Tibial nerve (tissue), 4 donors: ENCODE data around the gene CHRDL2. TPM values are rescaled to one million over a fixed set of nuclear protein-coding genes. Genes with fewer than 3 reads are reported as not detected.

ENCODE experiments used
- DNase-seq, 2 donors: peaks; one replicate each; pipeline ENCODE4 v3.0.0-alpha.2; 2019; ENCODE audit warnings: low spot score in 2 of 2
- H3K27ac ChIP-seq, 4 donors: fragments of 200-600 bp; sonication (generic) in 3 of 4; one replicate each; pipeline ENCODE4 v1.5.1; 2017 to 2019; ENCODE audit warnings: mild to moderate bottlenecking in 1 of 4
- H3K27me3 ChIP-seq, 2 donors: fragments of 200-600 bp; sonication (generic) in 1 of 2; one replicate each; pipeline versions ENCODE4 v1.5.1 to v1.6.0; 2017 to 2019
- H3K36me3 ChIP-seq, 3 donors: fragments of 200-600 bp; sonication (generic); one replicate each; pipeline ENCODE4 v1.5.1; 2018 to 2019
- H3K4me1 ChIP-seq, 4 donors: fragments of 200-600 bp; sonication (generic) in 3 of 4; one replicate each; pipeline ENCODE4 v1.5.1; 2017 to 2019
- H3K4me3 ChIP-seq, 4 donors: fragments of 200-600 bp; sonication (generic) in 3 of 4; one replicate each; pipeline ENCODE4 v1.5.1; 2017 to 2019; ENCODE audit warnings: mild to moderate bottlenecking in 1 of 4, moderate library complexity in 1 of 4
- H3K9me3 ChIP-seq, 4 donors: fragments of 200-600 bp; sonication (generic) in 3 of 4; one replicate each; pipeline ENCODE4 v1.5.1; 2017 to 2019
- EP300 ChIP-seq, 2 donors: sonication (generic); formaldehyde crosslinking; IDR thresholded peaks; one replicate each; pipeline ENCODE4 v1.6.1; 2017; ENCODE audit warnings: antibody characterized with exemption in 2 of 2, mild to moderate bottlenecking in 1 of 2
- POLR2A ChIP-seq, 2 donors: fragments of 450-650 bp; IDR thresholded peaks; one replicate each; pipeline ENCODE4 v1.6.1; 2017; ENCODE audit warnings: antibody characterized with exemption in 2 of 2, mild to moderate bottlenecking in 2 of 2, moderate library complexity in 2 of 2
- WGBS, 2 donors: methylation state at CpG; one replicate each; pipeline ENCODE4 v1.1.5; 2018; 5-methylcytosine and 5-hydroxymethylcytosine counted together
- total RNA-seq, 4 donors: library from RNA; depleted of rRNA; stranded (reverse); fragments of >200 nt; gene quantifications; one replicate each; pipeline ENCODE4 v1.1.0, GENCODE V29; 2016
- TF ChIP-seq, protein P1 (sequence below), 5 experiments: fragments of 200-600 bp in 3 of 5; fragments of 450-650 bp in 2 of 5; sonication (generic) in 3 of 5; IDR thresholded peaks; one replicate each; pipeline ENCODE4 v1.5.1; 2016 to 2019; ENCODE audit warnings: antibody characterized with exemption in 5 of 5, mild to moderate bottlenecking in 3 of 5, moderate library complexity in 2 of 5

CHRDL2 gene
- total RNA-seq, 4 donors from 2014 or later = not detected

DNA sequence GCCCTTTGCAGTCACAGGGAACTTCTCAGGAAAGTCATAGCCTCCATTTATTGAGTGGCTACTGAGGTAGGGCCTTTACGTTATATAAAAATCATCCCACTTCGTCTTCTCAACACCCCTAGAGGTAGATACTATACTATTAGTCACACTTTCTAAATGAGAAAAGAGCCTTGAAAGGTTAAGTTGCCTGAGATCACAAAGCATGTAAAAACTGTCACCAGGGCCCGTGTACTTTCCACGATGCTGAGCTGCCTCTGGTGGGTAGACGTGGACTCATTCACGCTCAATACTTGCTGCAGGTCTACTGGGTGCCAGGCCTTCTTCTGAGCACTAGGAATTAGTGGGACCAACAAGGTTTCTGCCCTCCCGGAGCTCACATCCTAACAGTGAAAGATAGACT is 16.3 kb downstream of the CHRDL2 start:
- DNase-seq = no peak
- Histone ChIP-seq H3K4me1 (peaks cover 0 to 36% (median 15%) of the 10 kb centered on the region in 4 donors), H3K27ac (no peak overlapping the region), H3K27me3 (no peaks in the 10 kb centered on the region), H3K9me3 (no peaks in the 10 kb centered on the region), H3K36me3 (no peaks in the 10 kb centered on the region), H3K4me3 (no peak overlapping the region)
- TF ChIP-seq POLR2A (IDR thresholded peaks at IDR 0.05) (no peak), EP300 (IDR thresholded peaks at IDR 0.05) (no peak)
- TF ChIP-seq, protein P1, sequence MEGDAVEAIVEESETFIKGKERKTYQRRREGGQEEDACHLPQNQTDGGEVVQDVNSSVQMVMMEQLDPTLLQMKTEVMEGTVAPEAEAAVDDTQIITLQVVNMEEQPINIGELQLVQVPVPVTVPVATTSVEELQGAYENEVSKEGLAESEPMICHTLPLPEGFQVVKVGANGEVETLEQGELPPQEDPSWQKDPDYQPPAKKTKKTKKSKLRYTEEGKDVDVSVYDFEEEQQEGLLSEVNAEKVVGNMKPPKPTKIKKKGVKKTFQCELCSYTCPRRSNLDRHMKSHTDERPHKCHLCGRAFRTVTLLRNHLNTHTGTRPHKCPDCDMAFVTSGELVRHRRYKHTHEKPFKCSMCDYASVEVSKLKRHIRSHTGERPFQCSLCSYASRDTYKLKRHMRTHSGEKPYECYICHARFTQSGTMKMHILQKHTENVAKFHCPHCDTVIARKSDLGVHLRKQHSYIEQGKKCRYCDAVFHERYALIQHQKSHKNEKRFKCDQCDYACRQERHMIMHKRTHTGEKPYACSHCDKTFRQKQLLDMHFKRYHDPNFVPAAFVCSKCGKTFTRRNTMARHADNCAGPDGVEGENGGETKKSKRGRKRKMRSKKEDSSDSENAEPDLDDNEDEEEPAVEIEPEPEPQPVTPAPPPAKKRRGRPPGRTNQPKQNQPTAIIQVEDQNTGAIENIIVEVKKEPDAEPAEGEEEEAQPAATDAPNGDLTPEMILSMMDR (IDR thresholded peaks at IDR 0.05) = no peak
- 88 to 94% methylated on average over 6 to 7 of the region's 7 CpGs for WGBS, 2 donors

DNA sequence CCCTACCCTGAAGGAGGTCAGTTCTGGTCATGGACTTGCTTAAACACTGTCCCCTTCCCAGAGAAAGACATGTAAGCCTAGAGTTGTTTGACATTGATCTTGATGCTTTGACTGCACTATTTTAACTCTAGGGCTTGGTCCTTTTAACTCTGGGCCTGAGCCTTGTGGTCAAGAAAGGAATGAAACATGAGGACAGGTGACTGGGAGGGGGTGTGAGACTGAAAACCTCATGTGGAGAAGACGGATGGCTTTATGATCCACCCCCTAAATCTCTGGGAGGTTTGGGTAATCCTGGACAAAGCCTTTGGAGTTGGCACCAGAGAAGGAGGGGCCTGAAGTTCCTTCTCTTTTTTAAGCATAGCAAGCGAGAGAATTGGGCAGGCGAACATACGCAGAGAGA is 17.5 kb downstream of the CHRDL2 start:
- WGBS, 2 donors = 68 to 88% methylated on average over 4 of the region's 4 CpGs
- H3K27me3 ChIP-seq = no peaks in the 10 kb centered on the region
- H3K36me3 ChIP-seq = no peaks in the 10 kb centered on the region
- TF ChIP-seq EP300 (IDR thresholded peaks at IDR 0.05) = no peak
- TF ChIP-seq POLR2A (IDR thresholded peaks at IDR 0.05) = no peak
- TF ChIP-seq, protein P1 (IDR thresholded peaks at IDR 0.05) = no peak
- H3K4me1 ChIP-seq = peaks cover 0 to 28% (median 12%) of the 10 kb centered on the region in 4 donors
- no peak overlapping the region for H3K4me3 ChIP-seq
- H3K9me3 ChIP-seq = no peaks in the 10 kb centered on the region
- DNase-seq = no peak
- H3K27ac ChIP-seq = no peak overlapping the region

DNA sequence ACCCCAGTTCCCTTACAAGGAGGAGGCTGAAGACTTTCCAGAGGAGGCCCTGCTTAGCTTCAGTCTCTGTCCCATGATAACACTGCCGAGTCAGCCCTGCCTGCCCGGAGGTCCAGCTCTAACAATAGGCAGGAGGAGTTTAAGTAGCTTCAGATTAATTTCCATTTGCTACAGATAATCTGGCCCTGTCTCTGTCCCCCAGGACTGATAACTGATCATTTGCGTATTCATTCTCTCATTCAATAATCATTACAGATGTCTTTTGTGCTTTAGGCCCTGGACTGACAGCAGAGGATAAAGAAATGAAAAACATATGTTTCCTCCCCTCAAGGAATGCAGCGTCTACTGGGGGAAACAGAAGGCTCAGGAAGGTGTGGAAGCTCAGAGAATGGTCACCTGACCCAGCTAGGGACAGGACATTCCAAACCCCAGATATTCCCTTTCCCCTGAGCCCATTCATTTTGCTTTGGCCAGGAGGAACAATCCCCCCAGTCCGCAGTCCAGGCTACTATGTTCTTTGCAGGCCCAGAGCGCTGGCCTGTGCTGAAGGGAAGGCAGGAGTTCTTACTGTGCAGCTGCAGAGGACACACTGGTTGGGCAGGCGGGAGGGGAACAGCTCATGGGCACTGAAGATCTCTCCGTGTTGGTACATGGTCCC is 20.8 kb downstream of the CHRDL2 start:
- H3K27ac ChIP-seq = peak overlapping the region in 1 of 4 donors; percentile 13
- peaks cover 0 to 10% (median 0%) of the 10 kb centered on the region in 4 donors for H3K4me1 ChIP-seq
- H3K4me3 ChIP-seq = no peak overlapping the region
- no peaks in the 10 kb centered on the region for H3K36me3 ChIP-seq
- DNase-seq = no peak
- WGBS, 2 donors = 47 to 51% methylated on average over 8 of the region's 8 CpGs
- no peaks in the 10 kb centered on the region for H3K9me3 ChIP-seq
- TF ChIP-seq, protein P1 (IDR thresholded peaks at IDR 0.05) = no peak
- TF ChIP-seq POLR2A (IDR thresholded peaks at IDR 0.05) (no peak), EP300 (IDR thresholded peaks at IDR 0.05) (no peak)
- no peaks in the 10 kb centered on the region for H3K27me3 ChIP-seq

DNA sequence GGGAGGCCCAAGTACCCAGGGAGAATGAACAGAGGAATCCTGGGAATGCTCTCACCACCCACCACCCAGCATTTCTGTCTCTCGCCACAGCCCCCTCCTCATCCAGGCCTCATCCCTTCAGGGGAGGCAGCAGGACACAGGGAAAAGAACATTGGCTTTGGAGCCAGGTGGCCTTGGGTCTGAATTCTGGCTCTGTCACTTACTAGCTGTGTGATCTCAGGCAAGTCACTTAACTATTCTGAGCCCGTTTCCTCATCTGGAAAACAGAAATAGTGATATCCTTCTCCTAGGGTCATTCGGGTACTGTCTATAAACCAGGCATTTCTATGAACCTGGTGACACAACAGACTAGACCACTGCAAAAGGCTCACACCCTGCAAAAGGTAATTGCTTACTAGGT is 22.1 kb downstream of the CHRDL2 start:
- Histone ChIP-seq H3K27ac (no peak overlapping the region), H3K36me3 (no peaks in the 10 kb centered on the region), H3K4me3 (no peak overlapping the region), H3K27me3 (no peaks in the 10 kb centered on the region), H3K9me3 (no peaks in the 10 kb centered on the region), H3K4me1 (peaks cover 0 to 10% (median 0%) of the 10 kb centered on the region in 4 donors)
- WGBS, 2 donors = 68 to 83% methylated on average over 3 of the region's 3 CpGs
- TF ChIP-seq, protein P1 (IDR thresholded peaks at IDR 0.05) = no peak
- TF ChIP-seq POLR2A (IDR thresholded peaks at IDR 0.05) (no peak), EP300 (IDR thresholded peaks at IDR 0.05) (no peak)
- no peak for DNase-seq

DNA sequence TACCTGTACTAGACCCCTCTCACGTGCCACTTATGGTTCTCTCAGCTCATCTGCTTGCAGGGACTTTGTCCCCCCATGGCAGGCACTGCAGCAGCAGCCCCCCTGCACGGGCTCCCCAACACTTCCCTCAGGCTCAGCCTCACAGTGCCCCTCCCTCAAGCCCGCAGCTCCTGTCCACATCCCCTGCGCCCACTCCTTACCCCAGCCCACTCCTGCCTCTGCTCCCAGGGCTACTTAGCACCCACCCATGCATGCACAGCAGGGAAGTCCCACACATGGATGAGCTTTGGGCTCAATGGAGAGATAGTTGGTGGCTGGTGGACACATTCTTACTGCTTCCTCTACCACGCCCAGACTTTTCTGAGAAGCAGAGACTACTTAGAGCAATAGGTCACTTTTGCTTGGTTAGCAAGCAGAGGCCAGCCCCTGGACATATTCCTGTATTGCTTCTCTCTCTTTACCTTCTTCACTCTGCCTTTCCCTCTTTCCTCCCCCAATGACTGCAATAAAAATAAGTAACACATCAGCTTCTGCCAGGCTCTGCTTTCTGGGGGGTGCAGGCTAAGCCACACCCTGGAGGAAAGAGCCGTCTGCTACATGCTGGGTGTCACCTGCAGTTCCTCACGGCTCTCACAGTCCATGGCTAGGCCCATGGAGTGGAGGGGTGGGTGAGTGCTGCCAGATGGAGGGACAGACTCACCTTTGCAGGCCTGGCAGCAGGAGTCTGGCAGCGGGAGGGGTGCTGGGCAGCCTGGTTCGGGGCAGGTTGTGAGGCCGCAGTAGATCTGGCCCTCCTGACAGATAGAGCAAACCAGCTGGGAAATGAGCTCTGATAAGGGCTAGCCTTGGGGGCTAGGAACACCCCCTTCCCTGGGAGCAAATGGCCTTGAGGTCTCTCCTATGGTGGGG is 23.4 kb downstream of the CHRDL2 start:
- peaks cover 0 to 10% (median 0%) of the 10 kb centered on the region in 4 donors for H3K4me1 ChIP-seq
- no peak for DNase-seq
- H3K27me3 ChIP-seq = no peaks in the 10 kb centered on the region
- no peak overlapping the region for H3K27ac ChIP-seq
- H3K4me3 ChIP-seq = no peak overlapping the region
- no peak for TF ChIP-seq POLR2A (IDR thresholded peaks at IDR 0.05)
- no peak for TF ChIP-seq EP300 (IDR thresholded peaks at IDR 0.05)
- TF ChIP-seq, protein P1 (IDR thresholded peaks at IDR 0.05) = no peak
- H3K9me3 ChIP-seq = no peaks in the 10 kb centered on the region
- H3K36me3 ChIP-seq = no peaks in the 10 kb centered on the region
- WGBS, 2 donors = 76 to 89% methylated on average over 10 of the region's 10 CpGs
